HepG2 (cell line): ENCODE data around the gene LRP1-AS. TPM values are rescaled to one million over a fixed set of nuclear protein-coding genes. Genes with fewer than 3 reads are reported as not detected.
A peak's percentile ranks its signal among the peaks of the same experiment; 100 is the strongest.

ENCODE experiments used
- ATAC-seq: fragments of 200-7000 bp; cut with Tn5 transposase; 3 replicates; pipeline ENCODE4 v1.9.1; 2020; ENCODE audit warnings: mild to moderate bottlenecking, moderate library complexity
- BruUV-seq: library from RNA; stranded (reverse); fragments of 400-500 nt; replicated peaks from 2 replicates; lab custom pipeline; 2021; lab: Mats Ljungman, UMichigan
- CTCF ChIA-PET: fragments of 300-600 bp; formaldehyde crosslinking; extraction: SDS; loops from one replicate; lab custom pipeline; 2021; ENCODE audit warnings: low total read pairs, inconsistent platforms, low intra/inter-chr PET ratio; lab: Yijun Ruan, JAX
- POLR2A ChIA-PET: fragments of 350-600 bp; sonication (Branson Sonifier 250); formaldehyde crosslinking; loops from one replicate; lab custom pipeline; 2020; ENCODE audit warnings: antibody characterized with exemption, inconsistent platforms; lab: Yijun Ruan, JAX
- DNase-seq: peaks from one replicate; pipeline ENCODE4 v3.0.0-alpha.2; 2015; ENCODE audit warnings: low spot score
- FAIRE-seq: peaks from 3 replicates; lab custom pipeline; 2011; peaks lifted over from hg19 to GRCh38; lab: Jason Lieb, UNC
- H2AFZ ChIP-seq: one replicate; pipeline ENCODE4 v1.6.1; 2011; ENCODE audit warnings: low read length, inconsistent platforms
- H3K27ac ChIP-seq: fragments of 300-600 bp; 3 replicates; pipeline ENCODE4 v1.8.0; 2011; ENCODE audit warnings: mixed run types, mild to moderate bottlenecking, mixed read lengths, low read length, inconsistent platforms; ENCODE audit not compliant: insufficient read depth; ENCODE audit errors: extremely low read length
- H3K27me3 ChIP-seq, 2 experiments: fragments of 200-600 bp in 1 of 2; 2 replicates in 1 of 2; 3 replicates in 1 of 2; pipeline versions ENCODE4 v1.6.0 to v1.8.0; 2011; ENCODE audit warnings: low read length in 2 of 2, mild to moderate bottlenecking in 2 of 2, moderate library complexity in 2 of 2, inconsistent platforms in 1 of 2; ENCODE audit not compliant: insufficient read depth in 2 of 2, control insufficient read depth in 1 of 2
- H3K36me3 ChIP-seq, 2 experiments: fragments of 200-600 bp in 1 of 2; replicated peaks in 1 of 2; 2 replicates in 1 of 2; 3 replicates in 1 of 2; pipeline versions ENCODE4 v1.5.1 to v1.8.0; 2011; ENCODE audit warnings: low read length in 2 of 2, inconsistent platforms in 1 of 2; ENCODE audit not compliant: insufficient read depth in 2 of 2, control insufficient read depth in 1 of 2
- H3K4me1 ChIP-seq: 2 replicates; pipeline ENCODE4 v1.5.1; 2012; ENCODE audit warnings: low read length, inconsistent platforms; ENCODE audit not compliant: insufficient read depth
- H3K4me2 ChIP-seq: 2 replicates; pipeline ENCODE4 v1.6.0; 2011; ENCODE audit warnings: low read depth, low read length, inconsistent platforms
- H3K4me3 ChIP-seq, 3 experiments: fragments of 200-600 bp in 1 of 3; sonication (generic), shearing (Covaris generic) in 1 of 3; replicated peaks in 1 of 3; 2 replicates each; pipeline ENCODE4 v1.5.1; 2011 to 2016; ENCODE audit warnings: low read length in 3 of 3, inconsistent platforms in 2 of 3, low read depth in 2 of 3, mild to moderate bottlenecking in 2 of 3, control low read depth in 1 of 3, mixed read lengths in 1 of 3; ENCODE audit not compliant: insufficient read depth in 1 of 3
- H3K79me2 ChIP-seq: one replicate; pipeline ENCODE4 v1.6.1; 2011; ENCODE audit warnings: low read length, inconsistent platforms; ENCODE audit not compliant: insufficient read depth
- H3K9ac ChIP-seq: 2 replicates; pipeline ENCODE4 v1.6.0; 2011; ENCODE audit warnings: mild to moderate bottlenecking, low read depth, low read length, inconsistent platforms; ENCODE audit not compliant: insufficient read depth
- H3K9me3 ChIP-seq: 2 replicates; pipeline ENCODE4 v1.5.1; 2012; ENCODE audit warnings: mild to moderate bottlenecking, low read length
- H4K20me1 ChIP-seq: 2 replicates; pipeline ENCODE4 v1.6.0; 2011; ENCODE audit warnings: inconsistent platforms, mild to moderate bottlenecking, low read length, moderate library complexity; ENCODE audit not compliant: insufficient read depth
- KLF13 ChIP-seq: sonication (generic); formaldehyde crosslinking; IDR thresholded peaks from 2 replicates; pipeline ENCODE4 v1.4.0; 2020; ENCODE audit warnings: mild to moderate bottlenecking, missing genetic modification reagents
- SMARCE1 ChIP-seq: fragments of 450-650 bp; IDR thresholded peaks from 2 replicates; pipeline ENCODE4 v1.6.1; 2017; ENCODE audit warnings: borderline replicate concordance
- ZNF432 ChIP-seq: sonication (generic); formaldehyde crosslinking; IDR thresholded peaks from 2 replicates; pipeline ENCODE4 v1.5.0; 2020; ENCODE audit warnings: missing genetic modification reagents, mild to moderate bottlenecking, borderline replicate concordance
- ZNF629 ChIP-seq: sonication (generic); formaldehyde crosslinking; conservative IDR thresholded peaks from 2 replicates; pipeline ENCODE4 v1.5.0; 2020; ENCODE audit warnings: missing genetic modification reagents
- WGBS: methylation state at CpG from one replicate; pipeline ENCODE4 v1.1.6; 2017; ENCODE audit warnings: low lambda C conversion rate; 5-methylcytosine and 5-hydroxymethylcytosine counted together
- in situ Hi-C: cut with HindIII; loops from 2 replicates; pipeline ENCODE4 v1.10.0; 2017; ENCODE audit warnings: low pct_unique_long_range_greater_than_20kb; ENCODE audit not compliant: extremely low pct_ligation_motif_present
- intact Hi-C: fragments of 100-400 bp; cut with micrococcal nuclease; formaldehyde crosslinking; loops from one replicate; pipeline ENCODE4 v1.10.0; 2022; ENCODE audit not compliant: unreplicated experiment
- polyA plus RNA-seq, 8 experiments: library from polyadenylated mRNA; depleted of rRNA in 3 of 8; stranded (reverse) in 7 of 8; unstranded in 1 of 8; fragments of >200 nt; fragmentation: Illumina TruSeq in 4 of 8; extraction: Trizol in 4 of 8; gene quantifications; 2 replicates each; pipeline versions ENCODE4 v1.2.1 to v1.2.3, GENCODE V29; 2011 to 2016; ENCODE audit warnings: low read depth in 4 of 8, missing spikeins in 1 of 8, mixed read lengths in 1 of 8; ENCODE audit not compliant: insufficient read depth in 1 of 8
- total RNA-seq, 5 experiments: library from RNA; depleted of rRNA; stranded (reverse); fragments of >200 nt; fragmentation: Illumina TruSeq; extraction: Trizol; gene quantifications; 2 replicates each; pipeline ENCODE4 v1.2.3, GENCODE V29; 2016; ENCODE audit warnings: low read depth in 1 of 5
- TF ChIP-seq, protein P1 (sequence below): sonication (generic); formaldehyde crosslinking; IDR thresholded peaks from 2 replicates; pipeline ENCODE4 v1.5.1; 2020; ENCODE audit warnings: mild to moderate bottlenecking, missing genetic modification reagents, borderline replicate concordance

Gene LRP1-AS
- total and polyA plus RNA-seq, 2 of the 13 experiments (the other 11 are each of a cell fraction or from before 2014, with no cell fraction given) = 0.20 TPM; not detected in 1

DNA sequence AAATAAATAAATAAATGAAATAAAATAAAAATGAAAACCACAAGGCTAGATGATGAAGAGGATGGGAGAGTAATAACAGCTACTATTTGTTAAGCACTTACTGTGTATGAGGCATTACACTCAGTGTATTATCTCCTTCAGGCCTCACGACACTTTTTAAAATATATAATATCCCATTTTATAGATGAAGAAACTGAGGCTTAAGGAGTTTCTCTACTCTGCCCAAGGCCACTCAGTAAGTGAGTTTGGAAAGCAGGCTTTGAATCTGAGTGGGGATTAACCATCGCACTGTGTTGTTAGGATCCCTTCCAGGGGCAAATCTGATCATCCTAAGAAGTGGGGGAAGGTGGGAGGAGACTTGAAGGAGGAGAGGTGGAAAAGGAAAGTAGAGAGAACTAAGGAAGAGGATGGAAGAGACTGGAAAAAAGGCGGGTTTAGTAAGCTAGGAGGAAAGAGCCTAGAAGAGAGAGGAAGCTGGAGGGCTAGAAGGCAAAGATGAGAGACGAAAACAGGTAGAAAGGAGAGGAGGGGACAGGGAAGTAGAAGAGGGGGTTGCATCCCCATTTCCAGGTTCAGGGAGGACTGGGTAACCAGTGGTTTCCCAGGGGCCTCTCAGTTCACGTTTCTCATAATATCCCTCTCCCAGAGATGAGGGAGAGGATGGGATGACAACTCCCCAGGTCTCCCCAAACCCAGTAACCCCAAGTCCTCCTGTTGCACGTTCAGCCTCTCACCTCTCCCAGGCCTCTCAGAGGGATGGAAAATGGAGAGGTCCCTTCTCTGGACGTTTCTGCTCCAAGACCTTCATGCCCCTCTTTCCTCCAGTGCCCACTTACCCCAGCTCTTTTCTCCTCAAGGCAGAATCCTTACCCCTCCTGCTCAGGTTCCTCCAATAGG, 38.0 kb downstream of the LRP1-AS start:
- no peak for DNase-seq
- Histone ChIP-seq H3K4me3 (peak overlapping the region in 2 of 3 experiments; percentile 72 to 91; a peak in 4 of 6 replicates), H4K20me1 (no peaks in the 10 kb centered on the region), H3K9ac (peak overlapping the region; percentile 83; the same call in 1 of the 2 replicates), H3K4me1 (peaks cover 46% of the 10 kb centered on the region), H3K79me2 (no peaks in the 10 kb centered on the region), H3K27me3 (no peaks in the 10 kb centered on the region; a peak in 1 of 5 replicates), H3K9me3 (no peaks in the 10 kb centered on the region), H2AFZ (no peak overlapping the region)
- no peak for ATAC-seq
- FAIRE-seq = no peak
- BruUV-seq = no TSS peak
- 77% methylated on average over 7 of the region's 7 CpGs for WGBS
- POLR2A ChIA-PET = interaction anchor here (0.8 to 5.9 kb wide), 8 partner anchors 11 to 120 kb away, joined by 3 to 309 read pairs (median 104); partner anchors contain the start of genes LRP1, NAB2, NEMP1 and SHMT2
- in situ Hi-C loops (loop anchor here (5.0 kb wide), 2 partner anchors 37 to 102 kb away; partner anchors contain the start of gene ZBTB39), intact Hi-C loops (loop anchor here (2.0 kb wide), 1 partner anchor 21 kb away; the partner anchor contains the start of gene NAB2)
- CTCF ChIA-PET = interaction anchor here (1.3 kb wide), 1 partner anchor 40 kb away, joined by 3 read pairs; no protein-coding TSS in a partner anchor
- TF ChIP-seq KLF13 (CRISPR knock-in tag) = no peak
- TF ChIP-seq ZNF629 (CRISPR knock-in tag) = peak; percentile 81
- TF ChIP-seq SMARCE1 = no peak
- no peak for TF ChIP-seq ZNF432
- TF ChIP-seq, protein P1, sequence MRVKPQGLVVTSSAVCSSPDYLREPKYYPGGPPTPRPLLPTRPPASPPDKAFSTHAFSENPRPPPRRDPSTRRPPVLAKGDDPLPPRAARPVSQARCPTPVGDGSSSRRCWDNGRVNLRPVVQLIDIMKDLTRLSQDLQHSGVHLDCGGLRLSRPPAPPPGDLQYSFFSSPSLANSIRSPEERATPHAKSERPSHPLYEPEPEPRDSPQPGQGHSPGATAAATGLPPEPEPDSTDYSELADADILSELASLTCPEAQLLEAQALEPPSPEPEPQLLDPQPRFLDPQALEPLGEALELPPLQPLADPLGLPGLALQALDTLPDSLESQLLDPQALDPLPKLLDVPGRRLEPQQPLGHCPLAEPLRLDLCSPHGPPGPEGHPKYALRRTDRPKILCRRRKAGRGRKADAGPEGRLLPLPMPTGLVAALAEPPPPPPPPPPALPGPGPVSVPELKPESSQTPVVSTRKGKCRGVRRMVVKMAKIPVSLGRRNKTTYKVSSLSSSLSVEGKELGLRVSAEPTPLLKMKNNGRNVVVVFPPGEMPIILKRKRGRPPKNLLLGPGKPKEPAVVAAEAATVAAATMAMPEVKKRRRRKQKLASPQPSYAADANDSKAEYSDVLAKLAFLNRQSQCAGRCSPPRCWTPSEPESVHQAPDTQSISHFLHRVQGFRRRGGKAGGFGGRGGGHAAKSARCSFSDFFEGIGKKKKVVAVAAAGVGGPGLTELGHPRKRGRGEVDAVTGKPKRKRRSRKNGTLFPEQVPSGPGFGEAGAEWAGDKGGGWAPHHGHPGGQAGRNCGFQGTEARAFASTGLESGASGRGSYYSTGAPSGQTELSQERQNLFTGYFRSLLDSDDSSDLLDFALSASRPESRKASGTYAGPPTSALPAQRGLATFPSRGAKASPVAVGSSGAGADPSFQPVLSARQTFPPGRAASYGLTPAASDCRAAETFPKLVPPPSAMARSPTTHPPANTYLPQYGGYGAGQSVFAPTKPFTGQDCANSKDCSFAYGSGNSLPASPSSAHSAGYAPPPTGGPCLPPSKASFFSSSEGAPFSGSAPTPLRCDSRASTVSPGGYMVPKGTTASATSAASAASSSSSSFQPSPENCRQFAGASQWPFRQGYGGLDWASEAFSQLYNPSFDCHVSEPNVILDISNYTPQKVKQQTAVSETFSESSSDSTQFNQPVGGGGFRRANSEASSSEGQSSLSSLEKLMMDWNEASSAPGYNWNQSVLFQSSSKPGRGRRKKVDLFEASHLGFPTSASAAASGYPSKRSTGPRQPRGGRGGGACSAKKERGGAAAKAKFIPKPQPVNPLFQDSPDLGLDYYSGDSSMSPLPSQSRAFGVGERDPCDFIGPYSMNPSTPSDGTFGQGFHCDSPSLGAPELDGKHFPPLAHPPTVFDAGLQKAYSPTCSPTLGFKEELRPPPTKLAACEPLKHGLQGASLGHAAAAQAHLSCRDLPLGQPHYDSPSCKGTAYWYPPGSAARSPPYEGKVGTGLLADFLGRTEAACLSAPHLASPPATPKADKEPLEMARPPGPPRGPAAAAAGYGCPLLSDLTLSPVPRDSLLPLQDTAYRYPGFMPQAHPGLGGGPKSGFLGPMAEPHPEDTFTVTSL (CRISPR knock-in tag) = no peak
- TF ChIP-seq, all 625 proteins: peak for 1
- Histone ChIP-seq H3K4me2 (peak overlapping the region; percentile 99), H3K27ac (peak overlapping the region; percentile 82), H3K36me3 (peaks cover 7 to 12% of the 10 kb centered on the region in 2 experiments; a peak in 4 of 5 replicates)
